ENCODE data around the gene GPSM3.
"Not testable (repeated sequence)": the region's sequence is repeated elsewhere in the genome, so short reads cannot be mapped to it uniquely, and the experiment has no call there.

GPSM3 gene

DNA sequence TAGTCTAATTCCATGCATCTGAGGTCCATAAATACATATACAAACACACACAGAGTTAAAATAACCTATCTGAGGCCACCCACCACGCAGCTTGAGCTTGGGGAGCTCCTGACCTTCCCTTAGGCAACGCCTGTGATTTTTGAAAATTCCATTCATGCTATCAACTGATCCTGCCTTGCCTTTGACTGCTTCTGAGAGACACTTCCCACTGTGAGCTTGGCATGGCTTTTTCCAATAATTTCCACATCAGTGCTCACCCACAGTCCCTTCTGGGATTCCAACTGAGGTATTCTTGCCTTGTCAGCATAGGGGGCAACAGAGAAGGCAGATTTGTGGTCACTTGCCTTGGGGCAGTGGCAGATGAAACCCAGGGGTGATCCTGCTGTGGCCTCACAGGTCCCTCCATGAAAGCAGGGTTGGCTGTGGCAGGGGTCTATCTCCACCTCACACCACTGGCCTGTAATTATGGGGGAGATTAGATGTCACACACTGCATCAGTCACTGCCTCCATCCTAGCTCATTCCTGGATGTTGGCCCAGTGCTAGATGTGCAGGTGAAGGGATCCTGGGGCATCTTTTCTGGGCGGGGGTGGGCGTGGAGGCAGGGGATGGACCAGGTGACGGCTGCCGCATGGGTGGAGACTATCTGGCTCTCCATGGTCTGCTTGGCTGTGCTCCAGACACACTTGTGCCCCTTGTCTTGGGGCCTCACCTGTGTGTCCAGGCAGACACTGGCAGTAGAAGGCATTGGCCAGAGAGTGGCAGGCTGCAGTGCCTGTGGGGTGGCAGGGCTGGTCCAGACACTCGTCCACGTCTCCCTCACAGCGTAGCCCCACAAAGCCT lies 11.2 kb upstream of the GPSM3 start:
- DNase-seq (ENCODE audit: low read depth): no peak

DNA sequence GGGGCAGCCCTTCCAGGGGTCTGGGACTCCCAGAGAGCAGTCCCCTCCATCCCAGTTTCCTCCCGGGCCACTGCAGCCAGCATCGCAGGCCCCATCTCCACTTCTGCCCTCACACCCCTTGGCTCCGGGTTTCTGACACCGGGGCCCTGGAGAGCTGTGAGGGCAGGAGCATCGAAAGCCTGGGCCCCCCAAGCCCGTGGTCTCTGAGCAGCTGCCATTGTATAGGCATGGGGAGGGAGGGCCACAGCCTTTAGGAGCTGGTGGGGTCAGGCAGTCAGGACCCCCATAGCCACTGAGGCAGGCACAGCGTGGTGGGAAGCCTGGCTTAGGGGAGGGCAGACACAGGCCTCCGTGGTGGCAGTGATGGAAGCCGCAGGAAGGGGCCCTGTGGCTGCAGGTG lies 9.7 kb upstream of the GPSM3 start:
- DNase-seq (ENCODE audit: low read depth): no peak

DNA sequence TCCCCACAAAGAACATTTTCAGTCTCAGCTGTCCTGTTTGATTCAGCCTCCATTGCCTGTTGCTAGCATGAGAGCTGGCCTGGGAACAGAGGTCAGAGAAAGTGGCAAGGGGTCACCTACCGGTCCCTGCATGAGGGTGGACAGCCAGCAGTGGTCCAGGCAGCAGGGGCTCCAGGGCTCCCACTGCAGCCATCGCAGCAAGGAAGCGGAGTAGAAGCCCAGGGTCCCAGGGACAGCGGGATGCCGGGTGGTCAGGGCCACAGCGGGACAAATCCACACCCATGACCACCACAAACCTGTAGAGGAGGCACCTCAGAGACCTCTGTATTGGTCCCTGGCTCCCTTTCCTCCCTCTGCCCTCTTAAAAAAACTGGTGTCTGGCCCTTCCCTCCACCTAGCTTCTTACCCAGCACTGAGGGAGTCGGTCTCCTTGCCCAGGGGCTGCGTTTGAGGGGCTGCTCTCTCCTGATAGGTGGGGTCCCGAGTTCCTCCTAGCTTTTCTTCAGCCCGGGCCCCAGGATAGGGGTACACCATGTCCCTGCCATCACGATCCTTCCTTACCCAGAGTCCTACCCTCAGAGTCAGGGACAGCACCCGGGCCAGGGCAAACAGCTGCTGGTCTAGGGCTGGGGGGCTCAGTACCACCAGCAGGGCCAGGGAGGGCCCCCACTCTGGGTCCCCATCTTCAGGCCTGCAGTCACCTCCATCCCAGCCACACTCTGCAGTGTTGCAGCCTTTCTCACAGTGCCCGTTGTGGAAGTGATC lies 8.4 kb upstream of the GPSM3 start:
- no peak for DNase-seq (ENCODE audit: low read depth)

DNA sequence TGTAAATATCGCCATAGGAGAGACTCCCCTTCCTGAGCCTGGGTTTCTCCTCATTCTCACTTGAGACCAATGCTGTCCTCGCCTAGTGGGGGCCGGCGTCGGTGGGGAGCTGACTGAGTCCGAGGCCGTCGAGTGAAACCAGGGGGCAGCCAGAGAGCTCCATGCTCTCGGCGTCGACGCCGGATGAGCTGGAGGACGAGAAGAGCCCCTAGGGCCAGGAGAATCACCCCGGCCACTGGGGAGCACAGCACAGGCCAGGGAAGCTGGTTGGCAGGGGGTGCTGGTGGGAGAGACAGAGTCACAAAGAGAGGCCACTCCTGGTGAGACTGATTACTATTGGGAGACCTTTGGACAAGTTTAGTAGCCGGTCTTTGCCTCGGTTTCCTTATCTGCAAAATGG lies 6.4 kb upstream of the GPSM3 start:
- no peak for DNase-seq (ENCODE audit: low read depth)

DNA sequence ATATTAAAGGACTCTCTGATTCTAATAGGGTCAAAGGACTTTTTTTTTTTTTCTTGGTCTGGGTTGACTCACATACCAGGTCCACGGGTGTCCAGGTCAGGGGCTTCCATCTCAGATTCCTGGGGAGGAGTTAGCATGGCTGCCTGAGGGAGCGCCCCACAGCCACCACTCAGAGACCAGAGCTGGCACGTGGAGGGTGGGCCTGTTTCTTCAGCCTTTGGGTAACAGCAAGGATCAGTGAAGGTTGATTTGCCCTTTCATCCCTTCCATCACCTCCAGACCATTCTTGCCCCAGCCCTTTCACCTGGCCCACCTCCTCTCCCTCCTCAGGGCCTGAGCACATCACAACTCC lies 5.9 kb upstream of the GPSM3 start:
- no peak for DNase-seq (ENCODE audit: low read depth)

DNA sequence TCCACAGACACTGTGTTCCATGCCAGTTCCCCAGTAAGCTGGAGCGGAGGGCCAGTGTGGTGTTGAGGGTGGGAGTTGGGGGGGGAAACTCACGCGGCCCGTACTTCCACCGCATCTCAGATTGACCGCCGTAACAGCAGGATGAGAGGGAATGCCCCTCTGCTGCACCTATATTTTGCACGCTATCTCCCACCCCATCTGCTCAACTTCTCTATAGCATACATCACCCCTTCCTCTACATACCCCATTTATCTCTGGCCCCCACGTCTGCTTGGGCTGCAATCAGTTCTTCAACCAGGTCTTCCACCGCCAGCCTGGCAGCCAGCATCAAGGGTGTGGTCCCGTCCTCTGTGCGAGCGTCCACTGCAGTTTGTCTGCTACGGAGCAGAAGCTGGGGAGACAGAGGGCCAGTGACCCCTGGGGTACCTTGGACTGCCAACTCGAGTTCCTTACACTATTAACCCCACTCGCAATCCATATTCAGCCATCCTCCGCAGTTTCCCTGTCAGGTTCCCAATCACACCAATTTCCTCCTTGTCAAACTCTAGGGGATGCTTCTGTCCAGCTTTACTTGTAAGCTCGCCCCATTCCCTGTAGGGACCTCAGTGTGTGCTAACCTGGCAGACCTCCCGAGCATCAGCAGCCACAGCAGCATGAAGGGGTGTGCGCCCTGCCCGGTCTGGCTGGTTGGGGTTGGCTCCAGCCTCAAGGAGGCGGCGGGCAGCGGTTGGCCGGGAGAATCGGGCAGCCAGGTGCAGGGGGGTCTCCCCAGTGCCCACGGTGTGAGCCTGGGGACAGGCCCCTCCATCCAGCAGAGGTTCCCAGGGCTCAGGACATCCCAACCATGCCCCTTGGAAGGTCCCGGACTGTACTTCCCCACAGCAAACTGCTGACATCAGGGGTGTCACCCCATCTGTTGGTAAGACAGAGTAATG lies 4.5 kb upstream of the GPSM3 start:
- DNase-seq (ENCODE audit: low read depth): no peak

DNA sequence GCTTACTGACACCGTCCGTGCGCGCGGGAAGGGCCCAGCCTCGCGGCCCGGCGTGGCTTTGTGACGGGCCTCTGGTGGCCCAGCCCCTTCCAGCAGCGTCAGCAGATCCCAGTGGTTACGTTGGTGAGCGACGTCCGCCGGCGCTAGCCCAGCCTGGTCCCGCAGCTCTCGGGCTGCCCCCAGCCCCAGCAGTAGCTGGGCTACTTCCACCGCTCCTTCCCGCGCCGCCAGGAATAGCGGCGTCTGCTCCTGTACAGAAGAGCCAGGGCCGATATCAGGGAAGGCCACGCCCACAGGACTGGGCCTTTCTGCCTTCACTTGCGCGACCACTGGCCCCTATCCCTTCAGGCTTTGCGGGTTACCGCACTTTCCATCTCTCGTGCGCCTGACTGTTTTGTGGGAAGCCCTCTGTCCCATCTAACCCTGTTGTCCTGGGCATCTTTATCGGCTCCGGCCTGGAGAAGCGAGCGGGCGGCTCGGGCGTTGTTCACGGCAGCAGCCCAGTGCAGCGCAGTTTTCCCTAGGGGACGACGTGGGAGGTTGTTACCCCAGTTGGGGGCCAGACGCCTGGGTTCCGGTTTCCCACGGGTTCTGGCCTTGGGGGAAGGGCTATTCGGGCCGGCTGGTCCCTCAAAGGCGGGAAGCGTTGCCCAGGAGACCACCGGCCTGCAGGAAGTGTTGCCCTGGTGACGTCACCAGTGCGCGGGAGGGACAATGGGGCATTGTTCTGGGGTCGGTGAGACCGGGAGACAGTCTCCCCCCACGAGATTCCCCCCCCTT lies 3.6 kb upstream of the GPSM3 start:
- peak; percentile 34 for DNase-seq (ENCODE audit: low read depth)

DNA sequence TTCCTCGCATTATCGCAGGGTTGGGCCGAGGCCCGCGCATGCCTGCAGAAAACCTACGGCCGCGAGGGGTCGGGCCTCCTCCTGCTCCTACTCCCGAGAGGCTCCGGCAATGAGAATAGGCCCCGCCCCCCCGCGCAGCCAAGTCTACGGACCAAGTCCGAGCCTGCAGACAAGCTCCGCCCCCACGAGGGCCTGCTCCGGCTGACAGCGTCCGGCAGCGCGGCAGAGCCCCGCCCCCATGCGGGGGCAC lies 3.1 kb upstream of the GPSM3 start:
- peak; percentile 96 for DNase-seq (ENCODE audit: low read depth)

DNA sequence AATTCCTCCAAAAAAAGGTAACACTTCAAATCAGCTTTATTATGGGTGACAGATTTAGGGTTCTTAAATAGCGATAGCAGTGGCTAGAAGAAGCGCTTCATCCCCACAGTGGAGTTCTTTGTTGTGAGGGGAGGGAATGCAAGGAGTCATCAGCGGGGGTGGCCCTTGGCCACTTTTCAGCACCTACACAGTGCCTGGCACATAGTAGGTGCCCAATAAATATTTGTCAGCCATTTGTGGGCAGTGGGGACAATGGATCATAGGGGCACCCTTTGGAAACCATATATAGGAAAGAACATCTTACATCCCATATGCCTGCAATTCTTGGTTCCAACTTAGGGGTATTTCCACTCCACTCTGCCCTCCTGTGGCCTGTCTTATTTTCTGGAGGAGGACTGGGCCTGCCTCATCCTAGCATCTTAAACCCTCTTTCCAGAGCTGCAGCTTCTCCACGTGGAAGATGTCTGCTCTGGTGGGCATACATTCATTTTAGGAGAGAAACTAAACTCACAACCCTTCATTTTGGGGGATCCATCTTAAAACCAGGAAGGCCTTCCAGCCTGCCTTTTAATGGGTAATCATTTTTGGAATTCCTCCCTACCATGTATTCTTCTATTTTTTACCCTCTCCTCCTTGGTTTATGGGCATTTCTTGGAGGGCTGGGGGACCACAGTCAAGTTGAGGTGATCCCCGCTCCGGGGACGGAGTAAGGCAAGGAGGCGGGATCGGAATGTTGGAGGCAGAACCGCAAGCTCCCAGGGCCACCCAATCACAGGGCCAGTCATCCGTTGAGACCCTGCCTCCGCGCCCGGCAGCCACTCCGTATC lies 2.6 kb upstream of the GPSM3 start:
- DNase-seq (ENCODE audit: low read depth): no peak

DNA sequence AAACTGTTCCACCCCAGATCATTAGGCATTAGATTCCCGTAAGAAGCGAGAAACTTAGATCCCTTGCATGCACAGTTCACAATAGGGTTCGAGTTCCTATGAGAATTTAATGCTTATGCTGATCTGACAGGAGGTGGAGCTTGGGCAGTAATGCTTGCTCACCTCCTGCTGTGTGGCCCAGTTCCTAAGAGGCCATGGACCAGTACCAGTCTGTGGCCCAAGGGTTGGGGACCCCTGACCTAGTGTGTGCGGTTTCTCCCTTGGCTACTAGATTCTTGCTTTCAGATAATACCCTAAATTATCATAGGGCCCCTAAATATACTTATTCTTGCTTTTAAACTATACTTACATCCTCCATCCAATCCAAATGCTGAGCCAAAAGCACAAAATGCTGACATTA lies 1.9 kb upstream of the GPSM3 start:
- no peak for DNase-seq (ENCODE audit: low read depth)

DNA sequence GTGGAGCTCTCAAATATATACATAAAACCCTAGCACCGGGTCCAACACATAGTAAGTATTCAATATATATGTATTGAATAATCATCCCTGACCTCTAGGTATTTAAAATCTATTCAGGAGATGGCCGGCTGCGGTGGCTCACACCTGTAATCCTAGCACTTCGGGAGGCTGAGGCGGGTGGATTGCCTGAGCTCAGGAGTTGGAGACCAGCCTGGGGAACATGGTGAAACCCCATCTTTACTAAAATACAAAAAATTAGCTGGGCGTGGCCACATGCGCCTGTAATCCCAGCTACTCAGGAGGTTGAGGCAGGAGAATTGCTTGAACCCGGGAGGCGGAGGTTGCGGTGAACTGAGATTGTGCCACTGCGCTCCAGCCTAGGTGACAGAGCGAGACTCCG lies 653 bp upstream of the GPSM3 start:
- DNase-seq (ENCODE audit: low read depth): not testable (repeated sequence)

DNA sequence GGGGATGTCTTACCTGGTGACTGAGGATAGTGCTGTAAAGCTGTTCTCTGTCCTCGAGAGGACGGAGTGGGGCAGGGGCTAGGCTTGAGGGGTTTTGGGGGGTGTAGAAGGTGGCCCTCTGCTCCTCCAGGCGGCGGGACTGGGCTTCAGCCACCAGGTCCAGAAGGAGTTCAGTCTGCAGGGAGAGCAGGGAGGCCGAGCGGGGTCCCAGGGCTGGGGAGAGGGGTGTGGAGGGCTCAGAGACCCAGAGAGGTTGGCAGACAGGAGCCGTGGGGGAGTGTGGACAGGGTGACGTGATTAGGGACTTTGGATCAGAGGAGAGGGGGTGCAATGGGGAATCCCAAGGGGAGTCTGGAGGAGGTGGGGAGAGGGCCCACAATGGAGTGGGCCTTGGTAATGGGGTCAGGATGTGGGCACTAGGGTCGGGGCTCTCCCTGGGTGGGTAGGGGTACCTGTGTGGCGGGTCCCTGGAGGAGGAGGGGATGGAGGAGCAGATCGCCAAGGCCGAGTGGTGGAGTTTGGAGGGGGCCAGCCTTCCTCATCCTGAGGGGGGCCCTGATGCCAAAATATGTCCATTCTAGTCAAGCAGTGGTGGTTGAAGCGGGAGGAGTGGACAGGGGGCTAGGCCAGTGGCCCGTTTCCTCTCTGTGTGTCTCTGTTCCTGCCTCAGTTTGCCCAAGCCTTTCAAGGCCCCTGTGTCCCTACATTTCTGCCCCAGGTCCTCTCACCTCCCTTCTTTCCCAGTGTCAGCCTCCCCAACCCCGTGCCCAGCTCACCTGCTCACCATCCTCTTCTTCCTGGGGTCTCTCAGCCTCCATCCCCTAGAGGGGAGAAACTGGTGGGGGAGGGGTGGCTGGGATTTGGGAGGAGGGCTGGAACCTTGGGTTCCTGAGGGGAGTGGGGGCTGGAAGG lies 491 bp downstream of the GPSM3 start:
- no peak for DNase-seq (ENCODE audit: low read depth)

DNA sequence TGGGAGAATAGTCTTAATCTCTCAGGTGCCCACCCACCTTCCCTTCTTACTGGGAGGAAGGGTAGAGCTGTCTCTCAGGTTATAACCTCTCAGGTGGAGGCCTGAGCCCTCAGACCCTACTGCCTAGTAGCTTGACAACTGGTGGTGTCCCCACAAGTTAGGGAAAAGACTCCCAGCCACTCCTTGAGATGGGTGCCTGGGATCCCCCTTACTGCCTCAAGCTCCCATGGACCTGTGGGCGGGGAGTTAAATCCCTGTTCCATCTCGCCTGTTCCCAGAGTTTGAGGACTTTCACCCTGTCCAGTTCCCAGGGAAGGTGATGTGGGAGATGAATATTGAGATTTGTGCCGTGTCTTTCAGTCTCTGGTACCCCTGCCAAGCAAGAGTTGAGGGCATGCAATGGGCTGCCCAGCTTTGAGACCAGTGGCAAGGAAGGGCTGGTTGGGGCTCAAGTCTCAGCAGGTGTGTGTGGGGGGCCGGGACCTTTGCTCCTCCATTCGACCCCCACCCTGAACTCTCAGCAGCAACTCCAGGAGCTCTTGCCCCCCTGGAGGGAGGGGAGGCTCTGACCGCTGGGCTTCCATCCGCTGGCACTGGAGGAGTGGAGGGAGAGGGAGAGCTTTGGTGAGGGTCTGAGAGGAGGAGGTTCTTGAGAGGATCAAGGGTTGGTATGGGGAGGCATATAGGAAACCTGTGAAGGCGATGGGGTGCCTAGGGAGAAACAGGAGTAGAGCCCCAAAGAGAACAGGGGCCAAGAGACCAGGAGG lies 1.3 kb downstream of the GPSM3 start:
- DNase-seq (ENCODE audit: low read depth): no peak

DNA sequence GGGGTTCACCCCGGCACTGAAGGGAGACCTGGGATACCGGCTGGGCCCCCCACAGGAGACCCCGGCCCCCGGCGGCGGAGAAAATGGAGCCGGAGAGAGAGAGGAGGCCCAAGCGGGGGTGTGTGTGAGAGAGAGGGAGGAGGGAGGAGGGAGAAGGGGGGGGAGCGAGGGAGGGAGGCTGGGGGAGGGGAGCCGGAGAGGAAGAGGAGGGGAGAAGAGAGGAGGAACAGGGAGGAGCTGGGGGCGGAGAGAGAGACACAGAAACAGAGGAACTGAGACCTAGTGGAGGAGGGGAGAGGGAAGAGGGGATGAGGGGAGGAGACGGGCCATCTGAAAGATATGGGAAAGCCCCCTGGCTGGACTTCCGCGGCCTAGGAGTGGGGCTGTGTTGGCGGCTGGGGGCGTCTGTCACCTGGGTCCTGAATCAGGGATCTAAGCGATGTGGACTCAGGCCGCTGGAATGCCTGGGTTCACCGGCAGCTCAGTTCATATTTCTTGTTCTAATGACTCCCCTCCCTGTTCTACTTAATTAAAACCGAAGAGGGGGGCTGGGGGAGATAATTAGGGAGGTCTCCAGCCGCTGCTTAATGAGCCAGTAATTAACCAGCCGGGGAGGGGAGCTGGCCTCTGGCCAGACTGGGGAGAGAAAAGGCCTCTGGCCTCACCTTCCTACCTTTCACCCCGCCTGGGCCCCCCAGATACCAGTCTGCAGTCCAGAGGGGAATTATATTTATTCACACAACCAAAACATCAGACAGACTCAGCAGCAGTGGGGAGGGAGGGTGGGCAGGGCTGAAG lies 2.2 kb downstream of the GPSM3 start, which contains the start of gene PBX2:
PBX2 (minus strand) TSS at position 149 of the 798 bp plus-strand sequence. CDS start 287 bp downstream, outside the sequence.
- peak; percentile 76 for DNase-seq (ENCODE audit: low read depth)

DNA sequence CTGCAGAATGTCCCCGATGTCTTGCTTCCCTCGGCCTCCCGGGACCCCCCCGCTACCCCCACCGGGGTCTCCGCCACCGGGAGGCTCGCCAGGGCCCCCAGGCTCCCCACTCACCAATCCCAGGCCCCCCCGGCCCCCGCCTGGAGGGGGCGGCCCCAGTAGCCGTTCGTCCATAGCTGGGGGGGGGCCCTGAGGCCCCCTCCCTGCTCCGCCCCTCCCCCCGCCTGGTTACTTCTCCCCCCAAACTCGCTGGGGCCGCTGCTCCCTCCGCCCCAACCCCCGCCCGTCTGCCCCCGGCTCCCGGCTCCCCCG lies 2.7 kb downstream of the GPSM3 start:
- DNase-seq (ENCODE audit: low read depth): no peak

DNA sequence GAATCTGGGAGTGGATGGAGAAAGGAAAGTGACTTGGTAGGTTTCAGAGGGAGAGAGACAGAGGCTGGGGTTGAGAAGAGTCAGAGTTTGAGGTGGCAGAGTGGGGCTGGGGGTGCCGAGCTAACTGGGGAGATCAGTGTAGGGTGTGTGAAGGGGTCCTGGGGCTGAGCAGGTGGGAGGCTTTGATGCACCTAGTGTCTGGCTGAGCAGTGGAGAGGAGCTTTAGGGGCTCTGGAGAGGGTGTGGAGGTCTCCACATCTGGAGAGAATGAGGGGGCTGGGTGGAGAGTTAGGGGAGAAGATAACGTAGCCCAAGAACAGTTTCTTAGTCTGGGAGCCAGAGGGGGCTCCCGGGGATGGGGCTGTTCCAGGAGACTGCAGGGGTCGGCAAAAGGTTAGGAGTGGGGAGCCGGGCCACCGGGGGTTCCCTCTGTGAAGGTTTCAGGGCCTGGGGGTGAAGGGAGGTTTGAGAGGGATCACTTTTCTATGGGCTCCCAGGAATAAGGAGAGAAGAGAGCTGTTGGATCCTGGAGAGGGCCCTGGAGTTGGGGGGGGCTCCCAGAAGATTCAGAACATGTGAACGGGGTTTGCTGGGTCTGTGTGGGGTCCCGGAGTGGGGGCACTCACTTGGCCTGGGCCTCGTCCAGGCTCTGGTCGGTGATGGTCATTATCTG lies 3.2 kb downstream of the GPSM3 start:
- DNase-seq (ENCODE audit: low read depth): no peak

DNA sequence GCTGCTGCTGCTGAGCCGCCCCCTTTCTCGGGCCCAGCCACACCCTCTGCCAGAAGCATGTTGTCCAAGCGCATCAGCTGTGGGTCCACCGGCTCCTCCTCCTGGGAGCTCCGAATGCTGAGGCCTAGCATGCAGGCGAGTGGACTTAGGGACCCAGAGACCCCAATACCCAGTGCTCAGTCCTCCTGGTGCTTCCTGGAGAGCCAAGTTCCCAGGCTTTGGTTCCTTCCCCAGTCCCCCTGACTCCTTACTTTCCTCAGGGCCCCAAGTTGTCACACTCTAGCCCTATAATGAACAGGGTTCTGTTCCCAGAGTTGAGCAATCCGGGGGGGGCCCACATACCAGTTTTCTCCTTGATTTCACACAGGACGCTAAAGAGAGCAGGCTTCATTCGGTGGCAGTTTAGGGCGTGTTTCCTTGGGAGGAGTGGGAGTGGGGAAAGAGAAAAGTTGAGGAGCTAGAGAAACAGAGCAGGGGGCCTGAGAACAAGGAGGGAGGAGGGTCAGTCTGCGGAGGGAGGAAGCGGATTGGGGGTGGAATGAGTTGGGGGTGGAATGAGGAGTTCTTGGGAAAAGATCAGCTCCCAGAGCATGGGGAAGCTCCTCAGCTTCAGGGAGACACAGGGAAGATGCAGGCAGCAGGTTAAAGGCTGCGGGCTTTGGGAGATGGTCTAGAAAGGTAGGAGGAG lies 3.9 kb downstream of the GPSM3 start:
- DNase-seq (ENCODE audit: low read depth): no peak

All from T follicular helper cell (primary cell).